ENCODE data around the gene CTDSPL2. TPM values are rescaled to one million over a fixed set of nuclear protein-coding genes. Genes with fewer than 3 reads are reported as not detected.

The CTDSPL2 gene
- 48.1 TPM for polyA plus RNA-seq (2012; ENCODE audit: insufficient read depth, insufficient read length, low read depth)

DNA sequence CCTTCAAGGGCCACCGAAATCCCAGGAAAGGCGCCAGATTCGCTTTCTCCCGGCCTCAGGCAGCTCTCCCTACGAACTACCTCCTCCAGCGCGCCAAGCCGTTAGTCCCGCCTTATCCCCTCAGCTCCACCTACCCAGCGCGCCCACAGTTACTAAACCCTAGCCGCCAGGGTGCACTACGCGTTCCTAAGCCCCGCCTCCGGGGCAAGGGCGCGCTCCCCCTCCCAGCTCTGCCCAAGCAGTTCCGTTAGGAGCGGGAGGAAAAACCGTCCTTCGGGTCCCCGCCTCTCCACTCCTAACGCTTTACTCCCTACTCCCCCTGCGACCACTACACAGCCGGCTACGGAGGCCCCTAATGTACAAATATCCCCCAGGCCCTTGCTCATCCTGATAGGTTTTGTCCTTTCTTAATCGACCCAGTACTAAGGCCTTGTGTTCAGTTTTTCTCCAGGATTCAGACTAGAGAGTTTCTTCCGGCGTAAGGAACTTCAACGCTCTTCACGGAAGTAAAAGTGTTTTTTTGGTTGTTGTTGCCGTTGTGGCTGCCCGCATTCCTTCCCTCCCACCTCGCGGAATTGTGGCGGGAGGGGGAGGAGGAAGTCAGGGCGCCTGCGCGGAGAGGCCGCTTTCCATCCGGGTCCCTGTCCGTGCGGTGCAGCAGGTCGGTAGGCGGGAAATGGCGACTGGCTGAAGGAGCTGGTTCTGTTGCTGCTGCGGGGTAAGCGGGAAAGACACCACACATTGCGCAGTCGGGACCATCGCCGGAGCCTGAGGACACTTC is at the start of gene CTDSPL2:
Gene CTDSPL2, plus strand, starts transcription at position 655 of the 781 bp plus-strand sequence. CDS start 31,386 bp downstream, outside the sequence.
- peaks cover 3% of the 10 kb centered on the region; the same call in 1 of the 2 replicates for H3K36me3 ChIP-seq
- TF ChIP-seq, protein P1, sequence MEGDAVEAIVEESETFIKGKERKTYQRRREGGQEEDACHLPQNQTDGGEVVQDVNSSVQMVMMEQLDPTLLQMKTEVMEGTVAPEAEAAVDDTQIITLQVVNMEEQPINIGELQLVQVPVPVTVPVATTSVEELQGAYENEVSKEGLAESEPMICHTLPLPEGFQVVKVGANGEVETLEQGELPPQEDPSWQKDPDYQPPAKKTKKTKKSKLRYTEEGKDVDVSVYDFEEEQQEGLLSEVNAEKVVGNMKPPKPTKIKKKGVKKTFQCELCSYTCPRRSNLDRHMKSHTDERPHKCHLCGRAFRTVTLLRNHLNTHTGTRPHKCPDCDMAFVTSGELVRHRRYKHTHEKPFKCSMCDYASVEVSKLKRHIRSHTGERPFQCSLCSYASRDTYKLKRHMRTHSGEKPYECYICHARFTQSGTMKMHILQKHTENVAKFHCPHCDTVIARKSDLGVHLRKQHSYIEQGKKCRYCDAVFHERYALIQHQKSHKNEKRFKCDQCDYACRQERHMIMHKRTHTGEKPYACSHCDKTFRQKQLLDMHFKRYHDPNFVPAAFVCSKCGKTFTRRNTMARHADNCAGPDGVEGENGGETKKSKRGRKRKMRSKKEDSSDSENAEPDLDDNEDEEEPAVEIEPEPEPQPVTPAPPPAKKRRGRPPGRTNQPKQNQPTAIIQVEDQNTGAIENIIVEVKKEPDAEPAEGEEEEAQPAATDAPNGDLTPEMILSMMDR (IDR thresholded peaks at IDR 0.05; ENCODE audit: low read depth, low read length): peak; percentile 0; the same call in 1 of the 2 replicates
- H3K4me3 ChIP-seq (ENCODE audit: low read depth, low read length): peak within 1 kb of the TSS; percentile 96
- H3K4me1 ChIP-seq: no peaks in the 10 kb centered on the region
- H3K27me3 ChIP-seq: no peaks in the 10 kb centered on the region
- no peaks in the 10 kb centered on the region for H3K9me3 ChIP-seq
- DNase-seq: peak; percentile 99

DNA sequence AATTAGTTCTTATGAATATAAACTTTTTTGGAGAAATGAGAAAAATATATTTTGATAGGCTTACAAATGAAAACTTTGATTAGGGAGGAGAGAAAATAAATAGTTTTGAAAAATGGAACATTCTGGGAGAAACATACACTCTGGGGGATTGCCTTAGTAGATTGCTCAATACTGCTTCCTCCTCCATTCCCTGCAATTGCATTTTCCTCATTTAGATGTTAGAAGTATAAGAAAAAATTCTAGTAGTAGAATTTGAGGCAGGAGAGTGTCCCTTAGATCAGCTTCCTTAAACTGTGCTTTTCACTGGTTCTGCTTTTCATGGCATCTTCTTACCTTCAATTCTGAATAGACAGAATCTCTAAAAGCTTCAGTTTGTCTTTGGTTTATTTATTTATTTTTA is 46.2 kb upstream of the CTDSPL2 start:
- Histone ChIP-seq H3K36me3 (no peaks in the 10 kb centered on the region; the same call in 1 of the 2 replicates), H3K9me3 (no peaks in the 10 kb centered on the region), H3K4me3 (ENCODE audit: low read depth, low read length) (no peak overlapping the region), H3K4me1 (no peaks in the 10 kb centered on the region), H3K27me3 (no peaks in the 10 kb centered on the region)
- TF ChIP-seq, protein P1 (IDR thresholded peaks at IDR 0.05; ENCODE audit: low read depth, low read length): no peak
- no peak for DNase-seq

DNA sequence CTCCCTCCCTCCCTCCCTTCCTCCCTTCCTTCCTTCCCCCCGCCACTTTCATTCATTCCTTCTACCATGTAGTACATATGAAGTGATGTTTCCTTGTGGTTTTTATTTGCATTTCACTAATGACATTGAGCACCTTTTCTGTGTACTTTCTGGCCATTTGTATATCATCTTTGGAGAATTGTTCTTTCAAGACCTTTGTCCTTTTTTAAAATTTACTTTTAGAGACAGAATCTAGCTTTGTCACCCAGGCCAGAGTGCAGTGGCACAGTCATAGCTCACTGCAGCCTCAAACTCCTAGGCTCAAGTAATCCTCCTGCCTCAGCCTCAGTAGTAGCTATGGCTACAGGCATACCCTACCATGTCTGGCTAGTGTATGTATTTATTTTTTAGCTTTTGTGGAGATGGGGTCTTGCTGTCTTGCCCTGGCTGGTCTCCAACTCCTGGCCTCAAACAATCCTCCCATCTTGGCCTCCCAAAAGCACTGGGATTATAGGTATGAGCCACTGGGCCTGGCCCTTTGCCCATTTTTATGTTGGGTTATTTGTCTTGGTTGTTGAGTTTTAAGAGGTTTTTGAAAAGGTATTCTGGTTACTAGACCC is 42.0 kb upstream of the CTDSPL2 start:
- Histone ChIP-seq H3K27me3 (no peaks in the 10 kb centered on the region), H3K4me3 (ENCODE audit: low read depth, low read length) (no peak overlapping the region), H3K4me1 (no peaks in the 10 kb centered on the region), H3K36me3 (no peaks in the 10 kb centered on the region; the same call in 1 of the 2 replicates), H3K9me3 (no peaks in the 10 kb centered on the region)
- TF ChIP-seq, protein P1 (IDR thresholded peaks at IDR 0.05; ENCODE audit: low read depth, low read length): no peak
- DNase-seq: no peak

DNA sequence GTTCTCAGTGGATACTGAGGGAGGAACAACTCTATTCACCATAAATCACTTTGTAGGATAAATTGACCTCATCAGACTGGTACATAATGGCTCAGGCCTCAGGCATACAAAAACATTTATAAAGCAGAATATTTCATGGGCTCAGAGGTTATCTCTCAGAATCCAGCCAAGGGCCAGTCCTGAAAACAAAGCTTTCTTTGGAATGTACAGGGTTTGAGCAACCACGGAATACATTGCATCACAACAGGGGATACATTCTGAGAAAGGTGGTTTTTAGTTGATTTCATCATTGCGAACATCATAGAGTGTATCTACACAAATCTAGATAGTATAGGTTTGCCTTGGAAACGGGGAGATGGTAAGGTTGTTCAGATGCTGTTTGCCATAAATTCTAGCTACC is 33.4 kb upstream of the CTDSPL2 start:
- H3K36me3 ChIP-seq: peaks cover 7% of the 10 kb centered on the region
- TF ChIP-seq, protein P1 (IDR thresholded peaks at IDR 0.05; ENCODE audit: low read depth, low read length): no peak
- H3K27me3 ChIP-seq: no peaks in the 10 kb centered on the region
- DNase-seq: no peak
- H3K4me3 ChIP-seq (ENCODE audit: low read depth, low read length): no peak overlapping the region
- H3K4me1 ChIP-seq: no peaks in the 10 kb centered on the region
- H3K9me3 ChIP-seq: no peaks in the 10 kb centered on the region

DNA sequence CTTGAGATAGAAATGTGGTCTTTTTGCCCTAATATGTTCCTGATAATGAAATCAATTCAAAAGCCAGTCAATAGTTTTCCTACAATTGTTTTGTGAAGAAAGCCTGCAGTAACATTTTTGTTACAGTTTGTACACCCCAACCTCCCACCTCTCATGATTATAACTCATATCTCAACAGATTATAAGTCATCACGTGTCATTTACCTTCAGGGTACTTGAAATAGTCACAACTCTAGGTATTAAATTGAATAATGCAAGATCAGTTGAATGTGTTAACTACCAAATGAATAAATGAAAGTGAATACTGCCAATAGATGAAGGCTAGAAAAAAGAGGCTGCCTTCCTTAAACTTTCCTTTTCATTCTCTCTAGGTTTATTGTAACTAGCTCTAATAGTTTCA is 32.9 kb upstream of the CTDSPL2 start:
- Histone ChIP-seq H3K9me3 (no peaks in the 10 kb centered on the region), H3K36me3 (peaks cover 7% of the 10 kb centered on the region), H3K4me3 (ENCODE audit: low read depth, low read length) (no peak overlapping the region), H3K27me3 (no peaks in the 10 kb centered on the region), H3K4me1 (no peaks in the 10 kb centered on the region)
- DNase-seq: no peak
- TF ChIP-seq, protein P1 (IDR thresholded peaks at IDR 0.05; ENCODE audit: low read depth, low read length): no peak

DNA sequence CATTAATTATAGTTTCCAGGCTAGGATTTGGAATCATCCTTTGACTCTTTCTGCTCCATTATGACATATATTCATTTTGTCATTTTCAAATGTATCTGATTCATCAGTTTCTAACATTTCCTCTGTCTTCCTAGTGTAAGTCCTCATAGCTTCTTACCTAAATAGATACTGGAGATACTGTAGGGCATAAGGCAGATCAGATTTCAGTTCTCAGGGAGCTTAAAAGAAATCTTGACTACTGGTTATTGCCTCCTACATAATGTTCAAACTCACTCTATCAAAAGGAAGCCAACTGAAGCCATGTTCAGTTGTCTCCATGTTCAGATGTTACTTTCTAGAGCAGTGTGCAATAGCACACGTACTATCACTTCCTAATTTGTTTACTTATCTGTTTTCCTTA is 29.6 kb upstream of the CTDSPL2 start:
- DNase-seq: no peak
- TF ChIP-seq, protein P1 (IDR thresholded peaks at IDR 0.05; ENCODE audit: low read depth, low read length): no peak
- no peaks in the 10 kb centered on the region for H3K9me3 ChIP-seq
- H3K27me3 ChIP-seq: no peaks in the 10 kb centered on the region
- no peaks in the 10 kb centered on the region for H3K36me3 ChIP-seq
- H3K4me3 ChIP-seq (ENCODE audit: low read depth, low read length): no peak overlapping the region
- no peaks in the 10 kb centered on the region for H3K4me1 ChIP-seq
